GM18507 (cell line): ENCODE results near the gene LIFR.

Experiments
- DNase-seq: peaks from one replicate; pipeline ENCODE4 v3.0.0; 2011; ENCODE audit warnings: low read depth; ENCODE audit not compliant: insufficient read length; ENCODE audit errors: extremely low spot score
- FAIRE-seq: peaks from 2 replicates; lab custom pipeline; 2011; peaks lifted over from hg19 to GRCh38; lab: Jason Lieb, UNC

Gene LIFR

GRCh38 chr5:38553001-38553521, 3.4 kb downstream of the LIFR start:
- DNase-seq, result no peak
- no peak for FAIRE-seq

GRCh38 chr5:38551030-38552017, 5.1 kb downstream of the LIFR start:
- DNase-seq, result no peak
- no peak for FAIRE-seq

- no peak for DNase-seq
- no peak for FAIRE-seq
Observed at GRCh38 chr5:38548064-38548759, 8.2 kb downstream of the LIFR start.

- no peak for FAIRE-seq
- DNase-seq, result no peak
Observed at GRCh38 chr5:38547257-38547656, 9.2 kb downstream of the LIFR start.

- FAIRE-seq (no peak), DNase-seq (no peak)
Observed at GRCh38 chr5:38546691-38547146, 9.7 kb downstream of the LIFR start.

- FAIRE-seq, result no peak
- DNase-seq, result no peak
Observed at GRCh38 chr5:38543886-38544285, 12.6 kb downstream of the LIFR start.

GRCh38 chr5:38543074-38543473, 13.4 kb downstream of the LIFR start:
- DNase-seq, result no peak
- no peak for FAIRE-seq

- FAIRE-seq (no peak), DNase-seq (no peak)
Observed at GRCh38 chr5:38541174-38541725, 15.2 kb downstream of the LIFR start.

- DNase-seq, result no peak
- FAIRE-seq, result no peak
Observed at GRCh38 chr5:38540314-38540713, 16.1 kb downstream of the LIFR start.

GRCh38 chr5:38538161-38538560, 18.3 kb downstream of the LIFR start:
- no peak for FAIRE-seq

GRCh38 chr5:38537505-38537904, 18.9 kb downstream of the LIFR start:
- no peak for DNase-seq
- FAIRE-seq, result no peak

More at GRCh38 chr5:38538161-38538560, 18.3 kb downstream of the LIFR start:
- DNase-seq, result no peak

- FAIRE-seq (no peak), DNase-seq (no peak)
Observed at GRCh38 chr5:38536968-38537367, 19.5 kb downstream of the LIFR start.

GRCh38 chr5:38535845-38536244, 20.6 kb downstream of the LIFR start:
- DNase-seq, result no peak
- FAIRE-seq, result no peak

- FAIRE-seq (no peak), DNase-seq (no peak)
Observed at GRCh38 chr5:38535248-38535750, 21.1 kb downstream of the LIFR start.

- FAIRE-seq (no peak), DNase-seq (no peak)
Observed at GRCh38 chr5:38534156-38534453, 22.3 kb downstream of the LIFR start.

GRCh38 chr5:38533286-38534155, 22.9 kb downstream of the LIFR start:
- no peak for FAIRE-seq

GRCh38 chr5:38532165-38532669, 24.2 kb downstream of the LIFR start:
- DNase-seq, result no peak
- FAIRE-seq, result no peak

More at GRCh38 chr5:38533286-38534155, 22.9 kb downstream of the LIFR start:
- no peak for DNase-seq

GRCh38 chr5:38531518-38531917, 24.9 kb downstream of the LIFR start:
- FAIRE-seq (no peak), DNase-seq (no peak)
